ENCODE measurements around the gene PRSS50.

DNA sequence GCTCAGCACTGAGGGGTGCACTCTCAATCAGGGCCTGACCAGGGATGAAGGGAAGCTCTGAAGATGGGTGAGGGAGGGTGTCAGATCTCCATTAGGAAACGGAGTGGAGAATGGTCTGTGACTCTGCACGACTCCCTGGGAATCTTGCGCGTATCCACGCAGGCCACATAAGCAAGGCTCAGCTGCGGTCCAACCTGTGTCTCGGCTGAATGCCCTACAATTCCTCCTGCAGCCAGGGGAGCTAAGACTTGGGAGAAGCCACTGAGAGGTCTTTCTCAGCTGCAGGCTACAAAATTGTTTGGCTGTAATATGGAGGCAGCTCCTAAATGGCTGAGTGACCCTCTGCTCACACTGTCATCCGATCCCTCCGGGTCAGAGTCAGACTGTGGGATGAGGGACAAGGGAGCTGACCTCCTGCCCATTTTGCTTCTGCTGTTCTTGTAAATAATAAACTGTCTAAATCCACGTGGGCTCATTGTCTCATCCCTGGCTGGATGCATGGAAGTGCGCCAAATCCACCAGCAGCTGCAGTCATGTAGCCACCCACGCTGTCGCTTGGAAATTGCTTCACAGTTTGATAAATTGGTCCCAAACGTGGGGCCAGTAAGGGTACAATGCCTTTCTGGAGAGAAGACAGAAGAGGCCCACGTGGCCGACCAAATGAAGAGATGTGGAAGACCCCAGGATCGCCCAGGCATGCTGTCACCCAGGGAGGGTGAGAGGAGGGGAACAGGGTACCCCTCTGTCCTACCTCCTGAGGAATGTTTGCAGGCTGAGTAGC lies 54.7 kb downstream of the PRSS50 start:
- TF ChIP-seq, protein P1, sequence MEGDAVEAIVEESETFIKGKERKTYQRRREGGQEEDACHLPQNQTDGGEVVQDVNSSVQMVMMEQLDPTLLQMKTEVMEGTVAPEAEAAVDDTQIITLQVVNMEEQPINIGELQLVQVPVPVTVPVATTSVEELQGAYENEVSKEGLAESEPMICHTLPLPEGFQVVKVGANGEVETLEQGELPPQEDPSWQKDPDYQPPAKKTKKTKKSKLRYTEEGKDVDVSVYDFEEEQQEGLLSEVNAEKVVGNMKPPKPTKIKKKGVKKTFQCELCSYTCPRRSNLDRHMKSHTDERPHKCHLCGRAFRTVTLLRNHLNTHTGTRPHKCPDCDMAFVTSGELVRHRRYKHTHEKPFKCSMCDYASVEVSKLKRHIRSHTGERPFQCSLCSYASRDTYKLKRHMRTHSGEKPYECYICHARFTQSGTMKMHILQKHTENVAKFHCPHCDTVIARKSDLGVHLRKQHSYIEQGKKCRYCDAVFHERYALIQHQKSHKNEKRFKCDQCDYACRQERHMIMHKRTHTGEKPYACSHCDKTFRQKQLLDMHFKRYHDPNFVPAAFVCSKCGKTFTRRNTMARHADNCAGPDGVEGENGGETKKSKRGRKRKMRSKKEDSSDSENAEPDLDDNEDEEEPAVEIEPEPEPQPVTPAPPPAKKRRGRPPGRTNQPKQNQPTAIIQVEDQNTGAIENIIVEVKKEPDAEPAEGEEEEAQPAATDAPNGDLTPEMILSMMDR (IDR thresholded peaks at IDR 0.05), result no peak
- TF ChIP-seq POLR2A (IDR thresholded peaks at IDR 0.05) (no peak), POLR2AphosphoS5 (IDR thresholded peaks at IDR 0.05) (no peak), EP300 (IDR thresholded peaks at IDR 0.05) (no peak)

All from gastroesophageal sphincter (tissue), 3 donors.